ENCODE results near the gene PKD1L1.
"Not testable (repeated sequence)": the region's sequence is repeated elsewhere in the genome, so short reads cannot be mapped to it uniquely, and the experiment has no call there.

The PKD1L1 gene

GRCh38 chr7:47937711-47938573 lies 10.3 kb downstream of the PKD1L1 start:
- Histone ChIP-seq H3K9me3 (ENCODE audit: control insufficient read depth, insufficient read depth, low read length) (no peaks in the 10 kb centered on the region), H3K36me3 (ENCODE audit: insufficient read depth, low read length) (no peaks in the 10 kb centered on the region), H3K9ac (ENCODE audit: low read depth, low read length) (no peak overlapping the region), H3K4me1 (ENCODE audit: insufficient read depth, low read length) (peaks cover 17% of the 10 kb centered on the region)

GRCh38 chr7:47937065-47937687 lies 11.1 kb downstream of the PKD1L1 start:
- Histone ChIP-seq H3K36me3 (ENCODE audit: insufficient read depth, low read length) (no peaks in the 10 kb centered on the region), H3K9me3 (ENCODE audit: control insufficient read depth, insufficient read depth, low read length) (no peaks in the 10 kb centered on the region), H3K9ac (ENCODE audit: low read depth, low read length) (no peak overlapping the region), H3K4me1 (ENCODE audit: insufficient read depth, low read length) (peaks cover 13% of the 10 kb centered on the region)

DNA sequence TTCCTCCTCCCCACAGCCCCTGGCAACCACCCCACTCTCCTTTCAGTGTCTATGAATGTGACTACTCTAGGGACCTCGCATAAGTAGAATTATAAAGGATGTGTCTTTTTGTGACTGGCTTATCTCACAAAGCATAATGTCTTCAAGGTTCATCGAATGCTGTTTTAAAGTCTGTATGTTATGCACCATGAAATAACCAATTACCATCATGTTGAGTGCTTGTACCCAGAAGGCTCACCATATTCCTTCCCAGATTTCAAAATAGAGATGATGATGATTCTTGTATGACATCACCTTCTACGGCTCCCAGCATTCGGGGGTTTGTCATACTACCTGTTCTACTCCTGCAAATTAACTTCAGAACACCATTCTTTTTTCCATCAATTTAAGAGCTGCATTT lies 11.9 kb downstream of the PKD1L1 start:
- Histone ChIP-seq H3K36me3 (ENCODE audit: insufficient read depth, low read length) (no peaks in the 10 kb centered on the region), H3K9ac (ENCODE audit: low read depth, low read length) (no peak overlapping the region), H3K9me3 (ENCODE audit: control insufficient read depth, insufficient read depth, low read length) (no peaks in the 10 kb centered on the region), H3K4me1 (ENCODE audit: insufficient read depth, low read length) (peaks cover 6% of the 10 kb centered on the region)

DNA sequence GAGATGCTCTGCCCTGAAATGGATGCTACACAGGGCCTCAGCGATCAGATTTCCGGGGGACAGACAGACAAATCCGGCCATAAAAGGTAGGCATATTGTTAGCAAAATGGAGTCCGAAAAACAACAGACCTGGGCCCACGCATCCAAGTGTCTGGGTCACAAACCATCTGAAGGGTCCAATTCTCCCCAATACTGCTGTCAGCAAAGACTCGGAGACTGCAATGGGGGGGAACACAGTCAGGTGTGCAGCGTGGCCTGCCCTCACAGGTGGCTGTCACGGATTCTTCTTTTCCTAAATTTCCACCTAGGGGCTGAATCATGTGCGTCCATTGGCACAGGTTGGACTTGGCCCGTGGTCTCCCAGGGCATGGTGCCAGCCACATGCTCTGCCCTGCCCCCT lies 12.9 kb downstream of the PKD1L1 start:
- Histone ChIP-seq H3K4me1 (ENCODE audit: insufficient read depth, low read length) (no peaks in the 10 kb centered on the region; the same call in 1 of the 2 replicates), H3K9me3 (ENCODE audit: control insufficient read depth, insufficient read depth, low read length) (no peaks in the 10 kb centered on the region), H3K9ac (ENCODE audit: low read depth, low read length) (no peak overlapping the region), H3K36me3 (ENCODE audit: insufficient read depth, low read length) (no peaks in the 10 kb centered on the region)

DNA sequence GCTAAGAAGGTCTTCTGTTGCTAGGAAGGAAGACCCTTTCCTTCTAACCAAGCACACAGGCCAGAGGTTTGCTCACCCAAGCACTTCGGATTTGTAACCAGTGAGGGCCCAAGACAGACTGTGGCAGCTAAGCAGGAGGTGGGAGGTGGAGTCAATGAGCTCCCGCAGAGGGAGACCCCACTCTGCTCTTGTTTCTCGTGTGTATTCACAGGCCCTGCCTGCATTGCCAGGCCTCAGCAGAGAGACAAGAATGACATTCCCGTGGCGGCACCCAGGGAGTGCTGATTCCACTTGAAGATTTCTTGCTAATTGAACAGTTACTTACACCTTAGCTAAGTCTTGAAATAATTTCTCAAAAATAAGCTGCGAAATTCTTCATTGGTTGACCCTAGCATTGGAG lies 13.4 kb downstream of the PKD1L1 start:
- H3K36me3 ChIP-seq (ENCODE audit: insufficient read depth, low read length): no peaks in the 10 kb centered on the region
- H3K9ac ChIP-seq (ENCODE audit: low read depth, low read length): no peak overlapping the region
- H3K9me3 ChIP-seq (ENCODE audit: control insufficient read depth, insufficient read depth, low read length): no peaks in the 10 kb centered on the region
- no peaks in the 10 kb centered on the region; the same call in 1 of the 2 replicates for H3K4me1 ChIP-seq (ENCODE audit: insufficient read depth, low read length)

- Histone ChIP-seq H3K36me3 (ENCODE audit: insufficient read depth, low read length) (no peaks in the 10 kb centered on the region), H3K9me3 (ENCODE audit: control insufficient read depth, insufficient read depth, low read length) (no peaks in the 10 kb centered on the region), H3K9ac (ENCODE audit: low read depth, low read length) (no peak overlapping the region), H3K4me1 (ENCODE audit: insufficient read depth, low read length) (no peaks in the 10 kb centered on the region; the same call in 1 of the 2 replicates)
Observed at GRCh38 chr7:47933215-47933614, 15.1 kb downstream of the PKD1L1 start.

- H3K36me3 ChIP-seq (ENCODE audit: insufficient read depth, low read length): no peaks in the 10 kb centered on the region
- H3K9ac ChIP-seq (ENCODE audit: low read depth, low read length): no peak overlapping the region
- H3K4me1 ChIP-seq (ENCODE audit: insufficient read depth, low read length): no peaks in the 10 kb centered on the region; the same call in 1 of the 2 replicates
- no peaks in the 10 kb centered on the region for H3K9me3 ChIP-seq (ENCODE audit: control insufficient read depth, insufficient read depth, low read length)
Observed at GRCh38 chr7:47932466-47933037, 15.7 kb downstream of the PKD1L1 start.

- H3K9me3 ChIP-seq (ENCODE audit: control insufficient read depth, insufficient read depth, low read length): no peaks in the 10 kb centered on the region
- no peak overlapping the region for H3K9ac ChIP-seq (ENCODE audit: low read depth, low read length)
- no peaks in the 10 kb centered on the region; the same call in 1 of the 2 replicates for H3K4me1 ChIP-seq (ENCODE audit: insufficient read depth, low read length)
- H3K36me3 ChIP-seq (ENCODE audit: insufficient read depth, low read length): no peaks in the 10 kb centered on the region
Observed at GRCh38 chr7:47932016-47932415, 16.2 kb downstream of the PKD1L1 start.

GRCh38 chr7:47931005-47932004 lies 17.0 kb downstream of the PKD1L1 start:
- no peaks in the 10 kb centered on the region for H3K4me1 ChIP-seq (ENCODE audit: insufficient read depth, low read length)
- H3K36me3 ChIP-seq (ENCODE audit: insufficient read depth, low read length): no peaks in the 10 kb centered on the region
- H3K9ac ChIP-seq (ENCODE audit: low read depth, low read length): no peak overlapping the region
- H3K9me3 ChIP-seq (ENCODE audit: control insufficient read depth, insufficient read depth, low read length): no peaks in the 10 kb centered on the region

DNA sequence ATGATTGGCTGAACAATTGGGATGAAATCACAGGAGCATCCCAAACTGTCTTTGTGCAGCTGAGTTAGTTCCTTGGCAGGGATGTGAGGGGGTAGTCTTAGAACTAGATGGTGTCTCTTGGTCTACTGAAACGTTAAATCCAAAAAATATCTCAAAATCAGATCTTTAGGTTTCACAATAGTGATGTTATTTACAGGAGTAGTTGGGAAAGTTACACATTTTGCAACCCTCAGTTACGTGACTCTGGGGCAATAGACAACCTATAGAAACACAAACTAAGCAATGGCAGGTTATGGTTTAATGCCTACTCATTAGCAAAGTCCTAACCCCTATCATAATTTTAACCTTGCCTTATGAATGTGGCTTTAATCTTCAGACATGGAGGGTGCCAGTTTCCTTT lies 24.0 kb downstream of the PKD1L1 start:
- Histone ChIP-seq H3K9ac (ENCODE audit: low read depth, low read length) (no peak overlapping the region), H3K9me3 (ENCODE audit: control insufficient read depth, insufficient read depth, low read length) (peaks cover 3% of the 10 kb centered on the region; the same call in 1 of the 2 replicates), H3K36me3 (ENCODE audit: insufficient read depth, low read length) (no peaks in the 10 kb centered on the region), H3K4me1 (ENCODE audit: insufficient read depth, low read length) (no peaks in the 10 kb centered on the region)

DNA sequence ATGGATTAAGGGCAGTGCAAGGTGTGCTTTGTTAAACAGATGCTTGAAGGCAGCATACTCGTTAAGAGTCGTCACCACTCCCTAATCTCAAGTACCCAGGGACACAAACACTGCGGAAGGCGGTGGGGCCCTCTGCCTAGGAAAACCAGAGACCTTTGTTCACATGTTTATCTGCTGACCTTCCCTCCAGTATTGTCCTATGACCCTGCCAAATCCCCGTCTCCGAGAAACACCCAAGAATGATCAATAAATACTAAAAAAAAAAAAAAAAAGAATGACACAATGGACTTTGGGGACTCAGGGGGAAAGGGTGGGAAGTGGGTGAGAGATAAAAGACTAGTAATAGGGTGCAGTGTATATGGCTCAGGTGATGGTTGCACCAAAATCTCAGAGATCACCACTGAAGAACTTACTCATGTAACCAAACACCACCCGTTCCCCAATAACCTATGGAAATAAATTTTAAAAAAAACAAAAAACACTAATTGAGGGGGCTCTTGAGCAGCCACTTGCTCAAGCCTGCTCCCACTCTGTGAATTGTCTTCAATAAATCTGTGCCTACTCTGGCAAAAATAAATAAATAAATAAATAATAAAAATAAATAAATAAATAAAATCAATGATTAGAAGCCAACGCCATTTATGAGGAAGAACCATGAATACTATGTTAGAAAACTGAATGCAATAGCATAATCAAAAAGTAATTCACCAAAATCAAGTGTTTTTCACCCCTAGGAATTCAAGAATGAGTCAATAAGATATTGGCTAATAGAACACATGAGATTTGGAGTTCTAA lies 25.0 kb downstream of the PKD1L1 start:
- not testable (repeated sequence) for H3K36me3 ChIP-seq (ENCODE audit: insufficient read depth, low read length); H3K4me1 ChIP-seq (ENCODE audit: insufficient read depth, low read length); H3K9ac ChIP-seq (ENCODE audit: low read depth, low read length); H3K9me3 ChIP-seq (ENCODE audit: control insufficient read depth, insufficient read depth, low read length)

GRCh38 chr7:47916514-47916913 lies 31.8 kb downstream of the PKD1L1 start:
- H3K4me1 ChIP-seq (ENCODE audit: insufficient read depth, low read length); H3K9ac ChIP-seq (ENCODE audit: low read depth, low read length); H3K36me3 ChIP-seq (ENCODE audit: insufficient read depth, low read length); H3K9me3 ChIP-seq (ENCODE audit: control insufficient read depth, insufficient read depth, low read length): not testable (repeated sequence)

GRCh38 chr7:47915616-47915976 lies 32.7 kb downstream of the PKD1L1 start:
- H3K4me1 ChIP-seq (ENCODE audit: insufficient read depth, low read length): peaks cover 7% of the 10 kb centered on the region; the same call in 1 of the 2 replicates
- H3K9me3 ChIP-seq (ENCODE audit: control insufficient read depth, insufficient read depth, low read length): no peaks in the 10 kb centered on the region; the same call in 1 of the 2 replicates
- no peaks in the 10 kb centered on the region for H3K36me3 ChIP-seq (ENCODE audit: insufficient read depth, low read length)
- H3K9ac ChIP-seq (ENCODE audit: low read depth, low read length): no peak overlapping the region
